H9 (cell line): Measurements from ENCODE around the gene ABLIM1. TPM values are rescaled to one million over a fixed set of nuclear protein-coding genes. Genes with fewer than 3 reads are reported as not detected.

Experiments used
- DNase-seq: peaks from one replicate; pipeline ENCODE4 v3.0.0-alpha.2; 2017
- H2AFZ ChIP-seq: one replicate; pipeline ENCODE4 v1.6.1; 2013; ENCODE audit warnings: mild to moderate bottlenecking, low read length, control low read depth, moderate library complexity
- H2AK5ac ChIP-seq: 2 replicates; pipeline ENCODE4 v1.6.1; 2013; ENCODE audit warnings: low read length, control low read depth, mixed read lengths; ENCODE audit not compliant: insufficient read length
- H2BK120ac ChIP-seq: one replicate; pipeline ENCODE4 v1.6.1; 2013; ENCODE audit warnings: low read depth, mild to moderate bottlenecking, low read length, control low read depth, inconsistent platforms; ENCODE audit not compliant: poor library complexity, severe bottlenecking
- H2BK12ac ChIP-seq: 2 replicates; pipeline ENCODE4 v1.6.1; 2013; ENCODE audit warnings: low read length, control low read depth, mixed read lengths, low read depth; ENCODE audit not compliant: insufficient read length
- H2BK15ac ChIP-seq: 2 replicates; pipeline ENCODE4 v1.6.1; 2013; ENCODE audit warnings: low read depth, low read length, control low read depth
- H2BK20ac ChIP-seq: one replicate; pipeline ENCODE4 v1.6.1; 2013; ENCODE audit warnings: low read depth, mild to moderate bottlenecking, low read length, control low read depth, inconsistent platforms; ENCODE audit not compliant: poor library complexity, severe bottlenecking
- H2BK5ac ChIP-seq: 2 replicates; pipeline ENCODE4 v1.6.1; 2013; ENCODE audit warnings: low read length, control low read depth, mixed read lengths; ENCODE audit not compliant: insufficient read length
- H3K14ac ChIP-seq: 2 replicates; pipeline ENCODE4 v1.6.1; 2013; ENCODE audit warnings: low read length, control low read depth; ENCODE audit not compliant: insufficient read depth
- H3K18ac ChIP-seq: 2 replicates; pipeline ENCODE4 v1.6.1; 2013; ENCODE audit warnings: low read depth, mild to moderate bottlenecking, mixed read lengths, low read length, control low read depth; ENCODE audit not compliant: insufficient read length
- H3K23ac ChIP-seq: 2 replicates; pipeline ENCODE4 v1.6.1; 2013; ENCODE audit warnings: low read length, control low read depth, mixed read lengths, low read depth; ENCODE audit not compliant: insufficient read length
- H3K23me2 ChIP-seq: 2 replicates; pipeline ENCODE4 v1.6.1; 2013; ENCODE audit warnings: low read depth, mild to moderate bottlenecking, mixed read lengths, low read length, control low read depth; ENCODE audit not compliant: insufficient read length, poor library complexity, severe bottlenecking
- H3K27ac ChIP-seq: 2 replicates; pipeline ENCODE4 v1.5.1; 2013; ENCODE audit warnings: low read length, control low read depth, mixed read lengths, low read depth; ENCODE audit not compliant: insufficient read length
- H3K27me3 ChIP-seq: 2 replicates; pipeline ENCODE4 v1.6.1; 2013; ENCODE audit warnings: low read length, control low read depth, inconsistent platforms; ENCODE audit not compliant: insufficient read depth
- H3K4ac ChIP-seq: 2 replicates; pipeline ENCODE4 v1.6.1; 2013; ENCODE audit warnings: low read depth, mild to moderate bottlenecking, control low read depth, inconsistent platforms, low read length, moderate library complexity
- H3K4me1 ChIP-seq: 2 replicates; pipeline ENCODE4 v1.6.1; 2013; ENCODE audit warnings: low read length, control low read depth, inconsistent platforms; ENCODE audit not compliant: insufficient read depth
- H3K4me2 ChIP-seq: 2 replicates; pipeline ENCODE4 v1.6.1; 2013; ENCODE audit warnings: low read length, control low read depth, mixed read lengths; ENCODE audit not compliant: insufficient read length, insufficient read depth
- H3K56ac ChIP-seq: 2 replicates; pipeline ENCODE4 v1.6.1; 2013; ENCODE audit warnings: low read depth, mild to moderate bottlenecking, mixed read lengths, low read length, control low read depth; ENCODE audit not compliant: insufficient read length
- H3K79me1 ChIP-seq: 2 replicates; pipeline ENCODE4 v1.6.1; 2013; ENCODE audit warnings: low read depth, mild to moderate bottlenecking, moderate library complexity, low read length, control low read depth, inconsistent platforms; ENCODE audit not compliant: insufficient read depth, poor library complexity, severe bottlenecking
- H3K79me2 ChIP-seq: 2 replicates; pipeline ENCODE4 v1.6.1; 2013; ENCODE audit warnings: low read length, control low read depth, inconsistent platforms; ENCODE audit not compliant: insufficient read depth
- H3K9ac ChIP-seq: 2 replicates; pipeline ENCODE4 v1.6.1; 2013; ENCODE audit warnings: low read length, control low read depth, mixed read lengths; ENCODE audit not compliant: insufficient read length; ENCODE audit errors: extremely low read depth
- H3K9me3 ChIP-seq: one replicate; pipeline ENCODE4 v1.6.1; 2013; ENCODE audit warnings: low read depth, low read length, inconsistent platforms; ENCODE audit not compliant: control insufficient read depth
- H3T11ph ChIP-seq: one replicate; pipeline ENCODE4 v1.6.1; 2013; ENCODE audit warnings: mild to moderate bottlenecking, low read length, control low read depth, inconsistent platforms
- H4K20me1 ChIP-seq: one replicate; pipeline ENCODE4 v1.6.1; 2013; ENCODE audit not compliant: control insufficient read depth, insufficient read length, insufficient read depth
- H4K5ac ChIP-seq: 2 replicates; pipeline ENCODE4 v1.6.1; 2013; ENCODE audit warnings: low read depth, mild to moderate bottlenecking, mixed read lengths, low read length, control low read depth; ENCODE audit not compliant: insufficient read length
- H4K8ac ChIP-seq: replicated peaks from 2 replicates; pipeline ENCODE4 v1.6.1; 2013; ENCODE audit warnings: low read length, control low read depth, mixed read lengths, low read depth; ENCODE audit not compliant: insufficient read length
- H4K91ac ChIP-seq: 2 replicates; pipeline ENCODE4 v1.6.1; 2013; ENCODE audit warnings: low read depth, mild to moderate bottlenecking, moderate library complexity, mixed read lengths, low read length, control low read depth; ENCODE audit not compliant: insufficient read length
- H3K27ac Mint-ChIP-seq, 3 experiments: 2 replicates in 2 of 3; 3 replicates in 1 of 3; pipeline ENCODE4 v1.8.0; 2020 to 2021; ENCODE audit warnings: mixed read lengths in 3 of 3, mild to moderate bottlenecking in 1 of 3, moderate library complexity in 1 of 3
- H3K27me3 Mint-ChIP-seq: 2 replicates; pipeline ENCODE4 v1.8.0; 2021; ENCODE audit warnings: low read depth, mild to moderate bottlenecking, moderate library complexity, mixed read lengths
- H3K36me3 Mint-ChIP-seq, 3 experiments: 2 replicates in 2 of 3; 3 replicates in 1 of 3; pipeline ENCODE4 v1.8.0; 2020 to 2021; ENCODE audit warnings: low read depth in 3 of 3, mixed read lengths in 3 of 3; ENCODE audit not compliant: insufficient read depth in 1 of 3
- H3K4me1 Mint-ChIP-seq, 2 experiments: 2 replicates each; pipeline ENCODE4 v1.8.0; 2020; ENCODE audit warnings: mixed read lengths in 2 of 2
- H3K4me3 Mint-ChIP-seq, 2 experiments: 2 replicates in 1 of 2; 3 replicates in 1 of 2; pipeline ENCODE4 v1.8.0; 2020 to 2021; ENCODE audit warnings: mild to moderate bottlenecking in 2 of 2, mixed read lengths in 2 of 2, moderate library complexity in 1 of 2
- H3K9me3 Mint-ChIP-seq, 2 experiments: 2 replicates in 1 of 2; 3 replicates in 1 of 2; pipeline ENCODE4 v1.8.0; 2020; ENCODE audit warnings: mild to moderate bottlenecking in 2 of 2, mixed read lengths in 2 of 2, moderate library complexity in 1 of 2
- whole genome bisulfite sequencing: extraction: QIAGEN DNeasy Blood & Tissue Kit; methylation state at CpG from one replicate; pipeline ENCODE4 v1.1.7; 2013; ENCODE audit warnings: missing lambda C conversion rate, low lambda C conversion rate, mixed read lengths; ENCODE audit not compliant: insufficient read length; ENCODE audit errors: extremely low coverage; 5-methylcytosine and 5-hydroxymethylcytosine counted together
- total RNA-seq: library from RNA; stranded (reverse); gene quantifications from 2 replicates; pipeline ENCODE4 v1.2.1, GENCODE V29; 2021
- TF ChIP-seq, protein P1 (sequence below): fragments of 200-600 bp; sonication (generic); conservative IDR thresholded peaks from 3 replicates; pipeline ENCODE4 v1.8.0; 2021; ENCODE audit warnings: antibody characterized with exemption, mild to moderate bottlenecking

The ABLIM1 gene
- total RNA-seq, 1 experiment from 2014 or later: 32.1 TPM

DNA sequence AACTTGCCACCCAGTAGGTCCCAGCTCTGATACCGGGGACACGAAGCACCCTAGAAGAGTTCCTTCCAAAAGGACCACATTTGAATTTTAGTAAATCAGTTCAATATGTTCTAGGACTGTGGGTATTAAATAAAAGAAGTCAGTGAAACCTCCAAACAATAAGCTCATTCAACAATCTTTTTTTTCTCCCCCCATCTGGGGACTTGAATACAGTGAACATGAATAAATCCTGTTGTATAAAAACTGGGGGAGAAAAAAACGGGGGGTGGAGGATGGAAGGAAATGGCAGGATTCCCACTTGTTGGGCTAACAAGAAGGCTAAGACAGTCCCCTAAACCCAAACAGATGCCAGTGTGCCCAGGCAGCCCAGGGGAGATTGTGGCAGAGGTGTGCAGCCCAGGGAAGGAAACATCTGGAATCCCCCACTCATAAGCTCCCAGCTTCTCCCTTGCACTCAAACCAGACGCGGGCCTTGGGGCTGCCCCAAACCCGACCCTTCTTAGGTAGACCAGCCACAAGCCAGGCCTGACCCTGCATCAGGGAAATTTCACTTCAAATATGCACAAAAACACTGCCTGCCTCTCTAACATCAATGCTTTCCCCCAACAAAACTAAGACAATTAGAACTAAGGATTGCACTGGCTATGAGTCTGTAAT lies 262.6 kb downstream of the ABLIM1 start:
- H3K23ac ChIP-seq: no peak overlapping the region
- DNase-seq: no peak
- H3K4ac ChIP-seq: no peak overlapping the region
- no peak overlapping the region for H3K18ac ChIP-seq
- peaks cover 3% of the 10 kb centered on the region; the same call in 1 of the 2 replicates for H3K4me1 ChIP-seq
- no peak overlapping the region for H4K8ac ChIP-seq
- H3K4me1 Mint-ChIP-seq: peaks cover 9 to 16% of the 10 kb centered on the region in 2 experiments
- no peak overlapping the region for H3K4me3 Mint-ChIP-seq
- no CpG with 5 or more reads among the region's 6 CpGs for WGBS
- no peaks in the 10 kb centered on the region for H3K79me1 ChIP-seq
- no peaks in the 10 kb centered on the region for H3K27me3 ChIP-seq
- no peak overlapping the region for H3K27ac Mint-ChIP-seq
- H4K5ac ChIP-seq: no peak overlapping the region
- no peaks in the 10 kb centered on the region for H3K9me3 ChIP-seq
- H3K56ac ChIP-seq: no peak overlapping the region
- H3K36me3 Mint-ChIP-seq: no peaks in the 10 kb centered on the region
- TF ChIP-seq, protein P1, sequence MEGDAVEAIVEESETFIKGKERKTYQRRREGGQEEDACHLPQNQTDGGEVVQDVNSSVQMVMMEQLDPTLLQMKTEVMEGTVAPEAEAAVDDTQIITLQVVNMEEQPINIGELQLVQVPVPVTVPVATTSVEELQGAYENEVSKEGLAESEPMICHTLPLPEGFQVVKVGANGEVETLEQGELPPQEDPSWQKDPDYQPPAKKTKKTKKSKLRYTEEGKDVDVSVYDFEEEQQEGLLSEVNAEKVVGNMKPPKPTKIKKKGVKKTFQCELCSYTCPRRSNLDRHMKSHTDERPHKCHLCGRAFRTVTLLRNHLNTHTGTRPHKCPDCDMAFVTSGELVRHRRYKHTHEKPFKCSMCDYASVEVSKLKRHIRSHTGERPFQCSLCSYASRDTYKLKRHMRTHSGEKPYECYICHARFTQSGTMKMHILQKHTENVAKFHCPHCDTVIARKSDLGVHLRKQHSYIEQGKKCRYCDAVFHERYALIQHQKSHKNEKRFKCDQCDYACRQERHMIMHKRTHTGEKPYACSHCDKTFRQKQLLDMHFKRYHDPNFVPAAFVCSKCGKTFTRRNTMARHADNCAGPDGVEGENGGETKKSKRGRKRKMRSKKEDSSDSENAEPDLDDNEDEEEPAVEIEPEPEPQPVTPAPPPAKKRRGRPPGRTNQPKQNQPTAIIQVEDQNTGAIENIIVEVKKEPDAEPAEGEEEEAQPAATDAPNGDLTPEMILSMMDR: no peak
- H3K27me3 Mint-ChIP-seq: peaks cover 60% of the 10 kb centered on the region
- no peaks in the 10 kb centered on the region for H3K9me3 Mint-ChIP-seq
- no peak overlapping the region for H3K9ac ChIP-seq
- H2BK12ac ChIP-seq: no peak overlapping the region
- H3K79me2 ChIP-seq: no peaks in the 10 kb centered on the region
- H3K4me2 ChIP-seq: no peak overlapping the region
- no peak overlapping the region for H4K91ac ChIP-seq
- no peak overlapping the region for H3T11ph ChIP-seq
- no peak overlapping the region for H3K27ac ChIP-seq
- H2AFZ ChIP-seq: no peak overlapping the region
- no peak overlapping the region for H2BK5ac ChIP-seq
- no peak overlapping the region for H2BK15ac ChIP-seq
- H3K14ac ChIP-seq: no peak overlapping the region
- H2BK120ac ChIP-seq: no peak overlapping the region
- H2AK5ac ChIP-seq: no peak overlapping the region
- no peak overlapping the region for H2BK20ac ChIP-seq
- H4K20me1 ChIP-seq: no peaks in the 10 kb centered on the region
- H3K23me2 ChIP-seq: no peaks in the 10 kb centered on the region
